Caco-2 (cell line): ENCODE data around the gene CDC42EP2. TPM values are rescaled to one million over a fixed set of nuclear protein-coding genes. Genes with fewer than 3 reads are reported as not detected.

Source experiments
- BruUV-seq: library from RNA; stranded (reverse); fragments of 400-500 nt; replicated peaks from 2 replicates; lab custom pipeline; 2021; lab: Mats Ljungman, UMichigan
- CTCF ChIA-PET: fragments of 300-600 bp; sonication (Branson Sonifier 250); formaldehyde crosslinking; loops from one replicate; lab custom pipeline; 2022; ENCODE audit warnings: antibody characterized with exemption; lab: Charles Lee
- POLR2A ChIA-PET: fragments of 300-600 bp; sonication (Branson Sonifier 250); formaldehyde crosslinking; loops from one replicate; lab custom pipeline; 2022; ENCODE audit warnings: antibody characterized with exemption; lab: Charles Lee
- DNase-seq, 2 experiments: peaks; one replicate each; pipeline versions ENCODE4 v3.0.0 to v3.0.0-alpha.2; 2020 to 2022
- H3K27me3 ChIP-seq: replicated peaks from 2 replicates; pipeline ENCODE4 v1.6.0; 2011; ENCODE audit warnings: low read length; ENCODE audit not compliant: control insufficient read depth, insufficient read depth
- H3K36me3 ChIP-seq: 2 replicates; pipeline ENCODE4 v1.5.1; 2011; ENCODE audit warnings: low read length; ENCODE audit not compliant: control insufficient read depth, insufficient read depth
- H3K4me1 ChIP-seq: fragments of 250-450 bp; sonication (Bioruptor Pico); 2 replicates; pipeline ENCODE4 v1.5.1; 2020; ENCODE audit warnings: mild to moderate bottlenecking
- H3K4me3 ChIP-seq: 2 replicates; pipeline ENCODE4 v1.5.1; 2011; ENCODE audit warnings: low read depth, mild to moderate bottlenecking, control low read depth, low read length
- H3K9me3 ChIP-seq: fragments of 250-450 bp; sonication (Bioruptor Pico); 2 replicates; pipeline ENCODE4 v1.5.1; 2020; ENCODE audit warnings: mild to moderate bottlenecking, moderate library complexity
- H3K27ac Mint-ChIP-seq: one replicate; pipeline ENCODE4 v1.8.0; 2022; ENCODE audit warnings: mixed read lengths; ENCODE audit not compliant: unreplicated experiment
- H3K27me3 Mint-ChIP-seq: one replicate; pipeline ENCODE4 v1.8.0; 2022; ENCODE audit warnings: mixed read lengths; ENCODE audit not compliant: insufficient read depth, unreplicated experiment
- H3K36me3 Mint-ChIP-seq: one replicate; pipeline ENCODE4 v1.8.0; 2022; ENCODE audit warnings: mild to moderate bottlenecking, mixed read lengths; ENCODE audit not compliant: insufficient read depth, unreplicated experiment
- H3K4me1 Mint-ChIP-seq: one replicate; pipeline ENCODE4 v1.8.0; 2022; ENCODE audit warnings: low read depth, mixed read lengths; ENCODE audit not compliant: unreplicated experiment
- H3K4me3 Mint-ChIP-seq: one replicate; pipeline ENCODE4 v1.8.0; 2022; ENCODE audit warnings: mild to moderate bottlenecking, moderate library complexity, mixed read lengths; ENCODE audit not compliant: unreplicated experiment
- H3K9me3 Mint-ChIP-seq: one replicate; pipeline ENCODE4 v1.8.0; 2022; ENCODE audit warnings: mixed read lengths; ENCODE audit not compliant: unreplicated experiment
- intact Hi-C: fragments of 100-400 bp; cut with micrococcal nuclease; formaldehyde crosslinking; loops from one replicate; pipeline ENCODE4 v1.10.0; 2022; ENCODE audit not compliant: unreplicated experiment
- total RNA-seq: library from RNA; stranded (reverse); gene quantifications from 2 replicates; pipeline ENCODE4 v1.2.3, GENCODE V29; 2022
- TF ChIP-seq, protein P1 (sequence below), 2 experiments: fragments of 200-600 bp in 1 of 2; IDR thresholded peaks; 1 replicate in 1 of 2; 2 replicates in 1 of 2; pipeline versions ENCODE4 v1.5.1 to v1.8.0; 2011 to 2022; ENCODE audit warnings: antibody characterized with exemption in 1 of 2, control low read depth in 1 of 2, inconsistent platforms in 1 of 2, low read depth in 1 of 2, low read length in 1 of 2, mild to moderate bottlenecking in 1 of 2, moderate library complexity in 1 of 2; ENCODE audit not compliant: insufficient read depth in 1 of 2, severe bottlenecking in 1 of 2, unreplicated experiment in 1 of 2

Gene CDC42EP2
- total RNA-seq, 1 experiment from 2014 or later, result 38.0 TPM

DNA sequence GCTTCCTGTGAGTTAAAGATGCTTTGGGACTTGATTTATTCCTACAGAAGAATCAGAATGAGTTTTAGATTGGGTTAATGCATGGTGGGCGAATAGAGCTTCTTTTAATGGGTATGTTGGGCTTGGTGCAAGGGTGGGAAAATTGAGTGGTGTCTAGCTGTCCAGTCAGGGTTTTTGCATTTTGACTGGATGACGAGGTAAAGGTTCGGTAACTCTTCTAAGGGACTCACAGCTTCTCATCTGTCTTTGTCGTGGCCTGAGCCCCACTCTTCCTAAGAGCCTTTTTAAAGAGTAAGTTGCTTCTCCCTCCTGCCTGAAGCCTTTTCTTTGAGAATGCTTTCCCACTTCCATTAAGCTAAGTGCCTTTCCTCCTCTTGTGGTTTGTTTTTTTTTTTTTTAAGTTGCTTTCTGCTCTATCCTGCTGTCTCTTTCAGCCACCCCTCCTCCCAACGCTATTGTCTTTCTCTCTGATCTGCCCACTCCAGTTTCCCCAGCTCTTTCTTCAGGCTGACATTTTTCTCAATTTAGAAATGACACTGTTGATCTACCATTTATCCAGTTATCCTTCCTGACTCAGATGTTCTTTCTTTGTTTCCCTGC lies 20.1 kb downstream of the CDC42EP2 start:
- no peak for DNase-seq
- BruUV-seq, result no TSS peak
- H3K36me3 ChIP-seq, result peaks cover 2% of the 10 kb centered on the region
- Mint-ChIP-seq H3K27ac (peak overlapping the region; percentile 67), H3K36me3 (peaks cover 25% of the 10 kb centered on the region), H3K4me3 (peak overlapping the region; percentile 82), H3K9me3 (no peaks in the 10 kb centered on the region), H3K4me1 (peaks cover 17% of the 10 kb centered on the region), H3K27me3 (no peaks in the 10 kb centered on the region)
- no peaks in the 10 kb centered on the region for H3K9me3 ChIP-seq
- POLR2A ChIA-PET, result interaction anchor here (0.6 kb wide), 1 partner anchor 59 kb away, joined by 8 read pairs; no protein-coding TSS in a partner anchor
- CTCF ChIA-PET, result interaction anchor here (0.6 to 4.1 kb wide), 10 partner anchors 17 to 1393 kb away, joined by 3 to 107 read pairs (median 4); partner anchors contain the start of genes CAPN1, CDC42EP2 and TIGD3
- H3K27me3 ChIP-seq, result no peaks in the 10 kb centered on the region
- intact Hi-C loops, result no loop called here
- peaks cover 1% of the 10 kb centered on the region; the same call in 1 of the 2 replicates for H3K4me1 ChIP-seq
- peak overlapping the region; percentile 82 for H3K4me3 ChIP-seq
- TF ChIP-seq, protein P1, sequence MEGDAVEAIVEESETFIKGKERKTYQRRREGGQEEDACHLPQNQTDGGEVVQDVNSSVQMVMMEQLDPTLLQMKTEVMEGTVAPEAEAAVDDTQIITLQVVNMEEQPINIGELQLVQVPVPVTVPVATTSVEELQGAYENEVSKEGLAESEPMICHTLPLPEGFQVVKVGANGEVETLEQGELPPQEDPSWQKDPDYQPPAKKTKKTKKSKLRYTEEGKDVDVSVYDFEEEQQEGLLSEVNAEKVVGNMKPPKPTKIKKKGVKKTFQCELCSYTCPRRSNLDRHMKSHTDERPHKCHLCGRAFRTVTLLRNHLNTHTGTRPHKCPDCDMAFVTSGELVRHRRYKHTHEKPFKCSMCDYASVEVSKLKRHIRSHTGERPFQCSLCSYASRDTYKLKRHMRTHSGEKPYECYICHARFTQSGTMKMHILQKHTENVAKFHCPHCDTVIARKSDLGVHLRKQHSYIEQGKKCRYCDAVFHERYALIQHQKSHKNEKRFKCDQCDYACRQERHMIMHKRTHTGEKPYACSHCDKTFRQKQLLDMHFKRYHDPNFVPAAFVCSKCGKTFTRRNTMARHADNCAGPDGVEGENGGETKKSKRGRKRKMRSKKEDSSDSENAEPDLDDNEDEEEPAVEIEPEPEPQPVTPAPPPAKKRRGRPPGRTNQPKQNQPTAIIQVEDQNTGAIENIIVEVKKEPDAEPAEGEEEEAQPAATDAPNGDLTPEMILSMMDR (IDR thresholded peaks at IDR 0.05; ENCODE audit: insufficient read depth in 1 of 2, low read depth in 1 of 2, low read length in 1 of 2, severe bottlenecking in 1 of 2, unreplicated experiment in 1 of 2), result no peak

DNA sequence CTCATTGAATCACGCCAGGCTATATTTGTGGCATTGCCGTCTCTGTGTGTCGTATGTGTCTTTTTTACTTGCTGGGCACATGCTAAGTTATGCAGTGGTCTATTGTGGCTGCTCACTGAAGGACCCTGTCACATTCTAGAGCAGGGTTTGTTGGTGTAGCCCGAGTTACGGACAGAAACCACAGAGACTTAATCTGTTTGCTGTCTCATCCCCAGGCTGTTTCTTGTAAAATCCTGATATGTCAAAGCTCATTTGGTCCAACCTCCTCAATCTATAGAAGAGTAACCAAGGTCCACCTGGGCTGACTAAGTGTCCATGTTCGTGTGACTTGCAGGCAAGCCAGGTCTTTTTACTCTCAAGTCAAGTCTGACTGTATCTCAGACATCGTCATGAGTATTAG lies 24.0 kb downstream of the CDC42EP2 start:
- Histone ChIP-seq H3K27me3 (no peaks in the 10 kb centered on the region), H3K9me3 (no peaks in the 10 kb centered on the region), H3K4me3 (no peak overlapping the region), H3K36me3 (peaks cover 10% of the 10 kb centered on the region), H3K4me1 (no peaks in the 10 kb centered on the region)
- peaks cover 51% of the 10 kb centered on the region for H3K36me3 Mint-ChIP-seq
- no peak overlapping the region for H3K4me3 Mint-ChIP-seq
- ChIA-PET CTCF (no interaction called here), POLR2A (no interaction called here)
- intact Hi-C loops, result no loop called here
- TF ChIP-seq, protein P1 (IDR thresholded peaks at IDR 0.05; ENCODE audit: insufficient read depth in 1 of 2, low read depth in 1 of 2, low read length in 1 of 2, severe bottlenecking in 1 of 2, unreplicated experiment in 1 of 2), result no peak
- H3K9me3 Mint-ChIP-seq, result no peaks in the 10 kb centered on the region
- no TSS peak for BruUV-seq
- H3K27me3 Mint-ChIP-seq, result no peaks in the 10 kb centered on the region
- DNase-seq, result no peak
- no peak overlapping the region for H3K27ac Mint-ChIP-seq
- peaks cover 17% of the 10 kb centered on the region for H3K4me1 Mint-ChIP-seq

DNA sequence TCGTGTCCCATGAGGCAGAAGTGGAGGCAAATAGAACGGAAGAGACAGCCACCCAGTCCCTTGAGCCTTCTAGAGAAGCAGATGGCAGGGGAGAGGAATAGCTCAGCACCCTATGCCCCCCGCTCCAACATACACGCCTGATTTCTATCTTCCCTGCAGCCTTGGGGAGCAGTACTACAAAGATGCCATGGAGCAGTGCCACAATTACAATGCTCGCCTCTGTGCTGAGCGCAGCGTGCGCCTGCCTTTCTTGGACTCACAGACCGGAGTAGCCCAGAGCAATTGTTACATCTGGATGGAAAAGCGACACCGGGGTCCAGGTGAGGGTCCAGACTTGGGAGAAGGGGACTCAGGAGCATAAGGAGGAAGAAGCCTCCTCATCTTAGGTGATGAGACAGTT lies 25.6 kb downstream of the CDC42EP2 start:
- Histone ChIP-seq H3K9me3 (no peaks in the 10 kb centered on the region), H3K27me3 (no peaks in the 10 kb centered on the region), H3K36me3 (peaks cover 10% of the 10 kb centered on the region), H3K4me1 (no peaks in the 10 kb centered on the region), H3K4me3 (no peak overlapping the region)
- intact Hi-C loops, result no loop called here
- no peak overlapping the region for H3K27ac Mint-ChIP-seq
- H3K4me1 Mint-ChIP-seq, result peaks cover 7% of the 10 kb centered on the region
- POLR2A ChIA-PET, result interaction anchor here (0.6 kb wide), 1 partner anchor 35 kb away, joined by 5 read pairs; no protein-coding TSS in a partner anchor
- TF ChIP-seq, protein P1 (IDR thresholded peaks at IDR 0.05; ENCODE audit: insufficient read depth in 1 of 2, low read depth in 1 of 2, low read length in 1 of 2, severe bottlenecking in 1 of 2, unreplicated experiment in 1 of 2), result no peak
- BruUV-seq, result no TSS peak
- H3K4me3 Mint-ChIP-seq, result no peak overlapping the region
- peaks cover 57% of the 10 kb centered on the region for H3K36me3 Mint-ChIP-seq
- H3K27me3 Mint-ChIP-seq, result no peaks in the 10 kb centered on the region
- no peaks in the 10 kb centered on the region for H3K9me3 Mint-ChIP-seq
- DNase-seq, result no peak
- CTCF ChIA-PET, result interaction anchor here (0.6 kb wide), 1 partner anchor 233 kb away, joined by 3 read pairs; no protein-coding TSS in a partner anchor
